Measurements from ENCODE around the gene TBC1D7. TPM values are rescaled to one million over a fixed set of nuclear protein-coding genes. Genes with fewer than 3 reads are reported as not detected.

The TBC1D7 gene
- total and polyA plus RNA-seq, 10 of the 15 experiments (the other 5 are each of a cell fraction or from before 2014, with no cell fraction given), result 20.1 to 65.9 (median 31.3) TPM

- TF ChIP-seq RAD21 (IDR thresholded peaks at IDR 0.05; ENCODE audit: insufficient read depth, low read depth, low read length) (no peak), ATF2 (IDR thresholded peaks at IDR 0.05; ENCODE audit: low read length) (peak; percentile 44; the same call in 1 of the 2 replicates), BCLAF1 (IDR thresholded peaks at IDR 0.05) (no peak), SP1 (IDR thresholded peaks at IDR 0.05; ENCODE audit: low read depth, low read length) (no peak), PRDM15 (CRISPR knock-in tag; IDR thresholded peaks at IDR 0.05) (no peak), FOXM1 (IDR thresholded peaks at IDR 0.05; ENCODE audit: low read depth, low read length) (no peak; the same call in 1 of the 2 replicates), MXI1 (IDR thresholded peaks at IDR 0.05; ENCODE audit: low read depth, low read length) (peak; percentile 65), SRF (IDR thresholded peaks at IDR 0.05; ENCODE audit: low read depth in 2 of 2, low read length in 2 of 2) (no peak), CREB1 (IDR thresholded peaks at IDR 0.05; ENCODE audit: low read depth) (no peak), EGR1 (IDR thresholded peaks at IDR 0.05; ENCODE audit: borderline replicate concordance in 1 of 2, low read depth in 2 of 2, low read length in 2 of 2) (peak in 1 of 2 experiments; percentile 75; a peak in 1 of 3 replicates), BACH1 (IDR thresholded peaks at IDR 0.05; ENCODE audit: borderline replicate concordance) (no peak; the same call in 1 of the 2 replicates), RBBP5 (conservative IDR thresholded peaks at IDR 0.05) (no peak), HDGF (IDR thresholded peaks at IDR 0.05) (no peak), ZBTB33 (IDR thresholded peaks at IDR 0.05) (no peak), IRF3 (IDR thresholded peaks at IDR 0.05) (no peak), POLR2AphosphoS5 (IDR thresholded peaks at IDR 0.05; ENCODE audit: low read length) (no peak), SPI1 (IDR thresholded peaks at IDR 0.05; ENCODE audit: borderline replicate concordance, insufficient read depth, low read depth, low read length) (peak; percentile 37; the same call in 1 of the 2 replicates)
Observed at GRCh38 chr6:13304580-13305260, 23.6 kb downstream of the TBC1D7 start (continued).

Data from GM12878 (cell line).